ENCODE results near the gene GPC5.

The GPC5 gene

GRCh38 chr13:92609376-92609775 is 1211.0 kb downstream of the GPC5 start:
- H3K27ac ChIP-seq = no peak overlapping the region
- no peaks in the 10 kb centered on the region for H3K79me2 ChIP-seq (ENCODE audit: insufficient read depth, low read depth)
- H3K4me3 ChIP-seq (IDR thresholded peaks at IDR 0.05; ENCODE audit: insufficient read depth, low read depth, low read length) = no peak overlapping the region
- no peak overlapping the region for H3K4me2 ChIP-seq
- no peak for TF ChIP-seq CTCF (conservative IDR thresholded peaks at IDR 0.05; ENCODE audit: low read depth, low read length)
- no peaks in the 10 kb centered on the region for H3K36me3 ChIP-seq (ENCODE audit: insufficient read depth)
- H3K4me1 ChIP-seq (ENCODE audit: low read depth, poor library complexity, severe bottlenecking) = no peaks in the 10 kb centered on the region
- H3K9ac ChIP-seq = no peak overlapping the region
- no peaks in the 10 kb centered on the region for H4K20me1 ChIP-seq (ENCODE audit: insufficient read depth)
- no peaks in the 10 kb centered on the region for H3K27me3 ChIP-seq (ENCODE audit: insufficient read depth, low read depth)
- H2AFZ ChIP-seq (ENCODE audit: low read depth) = no peak overlapping the region

GRCh38 chr13:92612892-92613291 is 1214.5 kb downstream of the GPC5 start:
- no peak for TF ChIP-seq CTCF (conservative IDR thresholded peaks at IDR 0.05; ENCODE audit: low read depth, low read length)
- Histone ChIP-seq H4K20me1 (ENCODE audit: insufficient read depth) (no peaks in the 10 kb centered on the region), H2AFZ (ENCODE audit: low read depth) (no peak overlapping the region), H3K9ac (no peak overlapping the region), H3K79me2 (ENCODE audit: insufficient read depth, low read depth) (no peaks in the 10 kb centered on the region), H3K4me1 (ENCODE audit: low read depth, poor library complexity, severe bottlenecking) (no peaks in the 10 kb centered on the region), H3K27ac (no peak overlapping the region), H3K36me3 (ENCODE audit: insufficient read depth) (no peaks in the 10 kb centered on the region), H3K27me3 (ENCODE audit: insufficient read depth, low read depth) (no peaks in the 10 kb centered on the region), H3K4me2 (no peak overlapping the region), H3K4me3 (IDR thresholded peaks at IDR 0.05; ENCODE audit: insufficient read depth, low read depth, low read length) (no peak overlapping the region)

GRCh38 chr13:92613921-92614320 is 1215.5 kb downstream of the GPC5 start:
- H3K36me3 ChIP-seq (ENCODE audit: insufficient read depth) = no peaks in the 10 kb centered on the region
- H3K9ac ChIP-seq = no peak overlapping the region
- H3K79me2 ChIP-seq (ENCODE audit: insufficient read depth, low read depth) = no peaks in the 10 kb centered on the region
- no peak for TF ChIP-seq CTCF (conservative IDR thresholded peaks at IDR 0.05; ENCODE audit: low read depth, low read length)
- H3K27ac ChIP-seq = no peak overlapping the region
- H2AFZ ChIP-seq (ENCODE audit: low read depth) = no peak overlapping the region
- H3K4me1 ChIP-seq (ENCODE audit: low read depth, poor library complexity, severe bottlenecking) = no peaks in the 10 kb centered on the region
- H3K4me2 ChIP-seq = no peak overlapping the region
- H3K27me3 ChIP-seq (ENCODE audit: insufficient read depth, low read depth) = no peaks in the 10 kb centered on the region
- H3K4me3 ChIP-seq (IDR thresholded peaks at IDR 0.05; ENCODE audit: insufficient read depth, low read depth, low read length) = no peak overlapping the region
- H4K20me1 ChIP-seq (ENCODE audit: insufficient read depth) = no peaks in the 10 kb centered on the region

- no peak for TF ChIP-seq CTCF (conservative IDR thresholded peaks at IDR 0.05; ENCODE audit: low read depth, low read length)
Measured at GRCh38 chr13:92621985-92622384, 1223.6 kb downstream of the GPC5 start.

More at GRCh38 chr13:92621985-92622384, 1223.6 kb downstream of the GPC5 start:
- Histone ChIP-seq H3K79me2 (ENCODE audit: insufficient read depth, low read depth) (no peaks in the 10 kb centered on the region), H3K27ac (no peak overlapping the region), H2AFZ (ENCODE audit: low read depth) (no peak overlapping the region), H3K4me3 (IDR thresholded peaks at IDR 0.05; ENCODE audit: insufficient read depth, low read depth, low read length) (no peak overlapping the region), H4K20me1 (ENCODE audit: insufficient read depth) (no peaks in the 10 kb centered on the region), H3K4me2 (no peak overlapping the region), H3K4me1 (ENCODE audit: low read depth, poor library complexity, severe bottlenecking) (no peaks in the 10 kb centered on the region), H3K9ac (no peak overlapping the region), H3K36me3 (ENCODE audit: insufficient read depth) (no peaks in the 10 kb centered on the region), H3K27me3 (ENCODE audit: insufficient read depth, low read depth) (no peaks in the 10 kb centered on the region)
